ENCODE results near the gene CCM2.
A peak's percentile ranks its signal among the peaks of the same experiment; 100 is the strongest.
"Not testable (repeated sequence)": the region's sequence is repeated elsewhere in the genome, so short reads cannot be mapped to it uniquely, and the experiment has no call there.

The CCM2 gene

GRCh38 chr7:45033931-45034290, 33.9 kb downstream of the CCM2 start:
- no peak for TF ChIP-seq Cebpa-rat (IDR thresholded peaks at IDR 0.05)
- peak overlapping the region in 6 of 11 experiments; percentile 12 to 46 (median 14); a peak in 7 of 22 replicates for H3K27ac ChIP-seq
- no peaks in the 10 kb centered on the region for H3K27me3 ChIP-seq

GRCh38 chr7:45034710-45035109, 34.7 kb downstream of the CCM2 start:
- not testable (repeated sequence) for H3K4me3 ChIP-seq; H3K27me3 ChIP-seq; H3K27ac ChIP-seq; H3K9ac ChIP-seq; H3K9me3 ChIP-seq (replicated peaks in 1 of 11)
- peaks cover 37 to 100% (median 89%) of the 10 kb centered on the region in 11 experiments for H4K20me1 ChIP-seq
- H3K36me3 ChIP-seq: peaks cover 43 to 84% (median 57%) of the 10 kb centered on the region in 11 experiments
- H3K4me1 ChIP-seq: peaks cover 49 to 67% (median 55%) of the 10 kb centered on the region in 10 experiments
- peak overlapping the region in 3 of 11 experiments; percentile 30 to 56 (median 36); a peak in 1 of 22 replicates for H3K4me2 ChIP-seq

More at GRCh38 chr7:45033931-45034290, 33.9 kb downstream of the CCM2 start:
- Histone ChIP-seq H4K20me1 (peaks cover 37 to 100% (median 94%) of the 10 kb centered on the region in 11 experiments), H3K9me3 (replicated peaks in 1 of 11) (no peaks in the 10 kb centered on the region), H3K4me2 (peak overlapping the region; percentile 3 to 58 (median 29); a peak in 10 of 22 replicates), H3K36me3 (peaks cover 35 to 76% (median 49%) of the 10 kb centered on the region in 11 experiments), H3K9ac (peak overlapping the region in 1 of 11 experiments; percentile 42; a peak in 1 of 22 replicates), H3K4me1 (peaks cover 57 to 75% (median 63%) of the 10 kb centered on the region in 10 experiments), H3K4me3 (no peak overlapping the region)

GRCh38 chr7:45035371-45035770, 35.4 kb downstream of the CCM2 start:
- Histone ChIP-seq H3K4me1 (peaks cover 44 to 65% (median 49%) of the 10 kb centered on the region in 10 experiments), H3K27me3 (no peaks in the 10 kb centered on the region), H3K36me3 (peaks cover 44 to 85% (median 64%) of the 10 kb centered on the region in 11 experiments), H3K9ac (peak overlapping the region in 1 of 11 experiments; percentile 14; a peak in 1 of 22 replicates), H3K27ac (no peak overlapping the region), H3K4me2 (peak overlapping the region in 10 of 11 experiments; percentile 29 to 62 (median 52); a peak in 16 of 22 replicates), H4K20me1 (peaks cover 37 to 100% (median 85%) of the 10 kb centered on the region in 11 experiments), H3K9me3 (replicated peaks in 1 of 11) (no peaks in the 10 kb centered on the region), H3K4me3 (no peak overlapping the region)
- TF ChIP-seq Cebpa-rat (IDR thresholded peaks at IDR 0.05): no peak

GRCh38 chr7:45035893-45036292, 35.9 kb downstream of the CCM2 start:
- H4K20me1 ChIP-seq: peaks cover 37 to 100% (median 85%) of the 10 kb centered on the region in 11 experiments
- H3K9me3 ChIP-seq (replicated peaks in 1 of 11): no peaks in the 10 kb centered on the region
- no peak for TF ChIP-seq Cebpa-rat (IDR thresholded peaks at IDR 0.05)
- no peaks in the 10 kb centered on the region for H3K27me3 ChIP-seq
- peaks cover 43 to 68% (median 49%) of the 10 kb centered on the region in 10 experiments for H3K4me1 ChIP-seq
- peaks cover 48 to 85% (median 67%) of the 10 kb centered on the region in 11 experiments for H3K36me3 ChIP-seq
- peak overlapping the region in 4 of 11 experiments; percentile 0 to 29 (median 12); a peak in 1 of 22 replicates for H3K27ac ChIP-seq
- peak overlapping the region in 7 of 11 experiments; percentile 4 to 43 (median 12); a peak in 6 of 22 replicates for H3K9ac ChIP-seq
- peak overlapping the region; percentile 36 to 62 (median 49) for H3K4me2 ChIP-seq
- no peak overlapping the region for H3K4me3 ChIP-seq

DNA sequence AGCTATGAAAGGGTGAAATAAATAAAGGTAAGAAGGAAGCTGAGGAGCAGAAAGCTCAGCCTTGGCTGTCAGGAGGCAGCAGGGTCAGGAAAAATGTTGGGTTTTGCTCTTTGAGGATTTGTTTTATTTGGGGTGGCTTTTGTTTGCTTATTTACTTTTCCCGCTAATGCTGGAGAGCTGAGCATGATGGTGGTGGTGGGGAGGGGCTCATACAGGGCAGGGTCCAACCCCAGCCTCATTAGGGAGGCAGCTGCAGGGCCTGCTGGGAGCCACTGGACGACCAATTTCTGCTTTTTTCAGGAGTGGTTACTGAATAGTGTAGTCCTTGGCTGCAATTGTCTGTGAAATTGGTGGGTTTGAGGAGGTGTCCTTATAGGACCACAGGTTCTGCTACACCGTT, 36.3 kb downstream of the CCM2 start:
- Histone ChIP-seq H3K9me3 (replicated peaks in 1 of 11) (no peaks in the 10 kb centered on the region), H3K4me1 (peaks cover 43 to 68% (median 49%) of the 10 kb centered on the region in 10 experiments), H3K4me2 (peak overlapping the region; percentile 36 to 62 (median 49)), H3K4me3 (no peak overlapping the region), H3K36me3 (peaks cover 52 to 86% (median 69%) of the 10 kb centered on the region in 11 experiments), H3K27me3 (no peaks in the 10 kb centered on the region), H3K9ac (peak overlapping the region in 7 of 11 experiments; percentile 4 to 43 (median 14); a peak in 7 of 22 replicates), H3K27ac (peak overlapping the region in 5 of 11 experiments; percentile 0 to 29 (median 13); a peak in 1 of 22 replicates), H4K20me1 (peaks cover 37 to 100% (median 83%) of the 10 kb centered on the region in 11 experiments)
- TF ChIP-seq Cebpa-rat (IDR thresholded peaks at IDR 0.05): no peak

DNA sequence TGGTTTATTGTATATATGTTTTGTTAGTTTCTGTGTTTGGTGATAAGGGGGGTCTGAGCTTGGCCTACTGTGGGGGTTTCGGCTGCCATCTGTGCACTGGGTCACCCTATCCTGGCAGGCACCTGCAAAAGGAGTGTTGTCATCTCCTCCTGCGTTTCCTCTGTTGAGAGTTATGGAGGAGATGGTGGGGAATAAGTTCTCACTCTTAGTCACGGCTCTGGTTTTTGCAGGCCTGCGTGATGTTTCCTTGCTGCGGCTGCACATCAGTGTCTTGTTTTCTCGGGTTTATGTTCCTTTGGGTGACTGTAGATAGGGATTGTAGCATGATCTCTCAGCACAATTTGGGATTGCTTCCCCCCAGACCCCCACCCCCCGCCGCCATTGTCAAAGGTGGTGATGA, 36.8 kb downstream of the CCM2 start:
- H4K20me1 ChIP-seq: peaks cover 37 to 100% (median 79%) of the 10 kb centered on the region in 11 experiments
- H3K27ac ChIP-seq: 0 out of 22 replicates have a peak overlapping the region, but pooled peaks of 3 of the 11 experiments have one; percentile 0 to 13 (median 6)
- no peaks in the 10 kb centered on the region for H3K9me3 ChIP-seq (replicated peaks in 1 of 11)
- H3K27me3 ChIP-seq: no peaks in the 10 kb centered on the region
- peak overlapping the region; percentile 36 to 62 (median 49); a peak in 21 of 22 replicates for H3K4me2 ChIP-seq
- peaks cover 52 to 86% (median 69%) of the 10 kb centered on the region in 11 experiments for H3K36me3 ChIP-seq
- no peak overlapping the region for H3K4me3 ChIP-seq
- H3K4me1 ChIP-seq: peaks cover 41 to 65% (median 46%) of the 10 kb centered on the region in 10 experiments
- TF ChIP-seq Cebpa-rat (IDR thresholded peaks at IDR 0.05): no peak
- peak overlapping the region in 2 of 11 experiments; percentile 14 to 17; a peak in 2 of 22 replicates for H3K9ac ChIP-seq

- Histone ChIP-seq H3K4me2 (no peak overlapping the region), H4K20me1 (peaks cover 35 to 99% (median 72%) of the 10 kb centered on the region in 11 experiments), H3K36me3 (peaks cover 52 to 86% (median 71%) of the 10 kb centered on the region in 11 experiments), H3K9ac (no peak overlapping the region), H3K27me3 (no peaks in the 10 kb centered on the region), H3K9me3 (replicated peaks in 1 of 11) (no peaks in the 10 kb centered on the region), H3K4me3 (no peak overlapping the region), H3K27ac (no peak overlapping the region), H3K4me1 (peaks cover 30 to 54% (median 35%) of the 10 kb centered on the region in 10 experiments)
- no peak for TF ChIP-seq Cebpa-rat (IDR thresholded peaks at IDR 0.05)
These were observed 37.9 kb downstream of the CCM2 start for GRCh38 chr7:45037876-45038275.

DNA sequence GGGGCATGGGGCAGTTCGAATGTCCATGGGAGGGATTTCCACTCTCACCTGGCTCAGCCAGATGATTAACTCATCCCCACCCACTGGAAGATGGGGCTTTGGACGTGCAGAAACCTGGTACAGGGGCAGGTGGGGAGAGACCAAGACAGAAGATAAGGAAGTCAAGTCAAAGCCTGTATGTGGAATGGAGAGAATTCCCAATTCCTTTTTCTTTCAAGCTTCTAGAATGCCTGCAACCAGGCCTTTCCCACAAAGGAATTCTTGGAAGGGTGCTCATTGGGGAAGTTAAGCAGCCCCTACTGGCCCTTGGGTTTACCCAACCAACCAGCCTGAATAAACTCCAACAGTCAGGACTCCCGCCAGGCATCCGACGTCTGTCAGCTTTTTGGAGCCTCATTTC, 39.1 kb downstream of the CCM2 start:
- peaks cover 21 to 43% (median 23%) of the 10 kb centered on the region in 10 experiments for H3K4me1 ChIP-seq
- peaks cover 64 to 86% (median 76%) of the 10 kb centered on the region in 11 experiments for H3K36me3 ChIP-seq
- no peaks in the 10 kb centered on the region for H3K9me3 ChIP-seq (replicated peaks in 1 of 11)
- no peak overlapping the region for H3K4me2 ChIP-seq
- H3K27me3 ChIP-seq: no peaks in the 10 kb centered on the region
- no peak for TF ChIP-seq Cebpa-rat (IDR thresholded peaks at IDR 0.05)
- no peak overlapping the region for H3K27ac ChIP-seq
- H4K20me1 ChIP-seq: peaks cover 37 to 99% (median 70%) of the 10 kb centered on the region in 11 experiments
- no peak overlapping the region for H3K9ac ChIP-seq
- H3K4me3 ChIP-seq: no peak overlapping the region

- no peak overlapping the region for H3K27ac ChIP-seq
- peaks cover 0 to 27% (median 3%) of the 10 kb centered on the region in 10 experiments; a peak in 8 of 20 replicates for H3K4me1 ChIP-seq
- 0 out of 22 replicates have a peak overlapping the region, but pooled peaks of 1 of the 11 experiments have one; percentile 35 for H3K4me2 ChIP-seq
- H3K4me3 ChIP-seq: no peak overlapping the region
- peaks cover 0 to 95% (median 33%) of the 10 kb centered on the region in 11 experiments; a peak in 19 of 22 replicates for H4K20me1 ChIP-seq
- H3K9me3 ChIP-seq (replicated peaks in 1 of 11): no peaks in the 10 kb centered on the region
- no peak overlapping the region for H3K9ac ChIP-seq
- H3K36me3 ChIP-seq: peaks cover 86 to 100% (median 99%) of the 10 kb centered on the region in 11 experiments
- no peaks in the 10 kb centered on the region for H3K27me3 ChIP-seq
- no peak for TF ChIP-seq Cebpa-rat (IDR thresholded peaks at IDR 0.05)
These were observed 44.3 kb downstream of the CCM2 start for GRCh38 chr7:45044338-45044737.

Data from BLaER1 treated with 17β-estradiol and CSF1 and Interleukin-3, amounts not matched to agents 10 nM and 100 nM (cell line).